ENCODE results near the gene GPC5.

GPC5 gene

GRCh38 chr13:91464336-91464735, 65.9 kb downstream of the GPC5 start:
- no peak for DNase-seq

- DNase-seq = no peak
These were observed 68.8 kb downstream of the GPC5 start for GRCh38 chr13:91467236-91467635.

- DNase-seq = no peak
These were observed 69.9 kb downstream of the GPC5 start for GRCh38 chr13:91468301-91468700.

- DNase-seq = no peak
These were observed 71.7 kb downstream of the GPC5 start for GRCh38 chr13:91470084-91470621.

GRCh38 chr13:91470681-91471080, 72.3 kb downstream of the GPC5 start:
- no peak for DNase-seq

GRCh38 chr13:91482427-91482826, 84.0 kb downstream of the GPC5 start:
- no peak for DNase-seq

GRCh38 chr13:91491980-91492379, 93.6 kb downstream of the GPC5 start:
- no peak for DNase-seq

- no peak for DNase-seq
These were observed 95.0 kb downstream of the GPC5 start for GRCh38 chr13:91493442-91493841.

- DNase-seq = no peak
These were observed 99.9 kb downstream of the GPC5 start for GRCh38 chr13:91498298-91498697.

GRCh38 chr13:91504216-91504615, 105.8 kb downstream of the GPC5 start:
- DNase-seq = no peak

- DNase-seq = no peak
These were observed 108.3 kb downstream of the GPC5 start for GRCh38 chr13:91506759-91507158.

GRCh38 chr13:91510058-91510457, 111.6 kb downstream of the GPC5 start:
- no peak for DNase-seq

- no peak for DNase-seq
These were observed 115.4 kb downstream of the GPC5 start for GRCh38 chr13:91513790-91514189.

GRCh38 chr13:91516799-91517198, 118.4 kb downstream of the GPC5 start:
- no peak for DNase-seq

- DNase-seq = no peak
These were observed 122.5 kb downstream of the GPC5 start for GRCh38 chr13:91520952-91521351.

- no peak for DNase-seq
These were observed 124.7 kb downstream of the GPC5 start for GRCh38 chr13:91523116-91523515.

GRCh38 chr13:91526543-91527033, 128.2 kb downstream of the GPC5 start:
- no peak for DNase-seq

GRCh38 chr13:91529739-91530482, 131.5 kb downstream of the GPC5 start:
- no peak for DNase-seq

GRCh38 chr13:91531646-91532045, 133.2 kb downstream of the GPC5 start:
- DNase-seq = no peak

- no peak for DNase-seq
These were observed 134.9 kb downstream of the GPC5 start for GRCh38 chr13:91533354-91533753.

GRCh38 chr13:91534996-91535395, 136.6 kb downstream of the GPC5 start:
- DNase-seq = no peak

GRCh38 chr13:91537376-91537775, 139.0 kb downstream of the GPC5 start:
- DNase-seq = no peak

- no peak for DNase-seq
These were observed 141.1 kb downstream of the GPC5 start for GRCh38 chr13:91539286-91540157.

Data from activated naive CD4-positive, alpha-beta T cell treated with anti-CD3 and anti-CD28 coated beads, Interleukin-2, amount 50 U/mL, for 16 hours (primary cell).